Loucy (cell line): ENCODE data around the gene UBE3D.

Experiments used
- CTCF ChIP-seq: fragments of 200-600 bp; sonication (generic); conservative IDR thresholded peaks from 2 replicates; pipeline ENCODE4 v1.5.1; 2014; ENCODE audit warnings: mild to moderate bottlenecking, antibody characterized with exemption, low read length
- EZH2phosphoT487 ChIP-seq: fragments of 200-600 bp; IDR thresholded peaks from 2 replicates; pipeline ENCODE4 v1.6.1; 2018; ENCODE audit warnings: antibody characterized with exemption, mild to moderate bottlenecking, moderate library complexity, borderline replicate concordance

- no peak for TF ChIP-seq CTCF
- TF ChIP-seq EZH2phosphoT487, result no peak
These were observed 18.4 kb downstream of the UBE3D start for GRCh38 chr6:83047065-83047754.
